HepG2 (cell line): Measurements from ENCODE around the gene DUSP15. TPM values are rescaled to one million over a fixed set of nuclear protein-coding genes. Genes with fewer than 3 reads are reported as not detected.

Source experiments
- ATAC-seq: fragments of 200-7000 bp; cut with Tn5 transposase; 3 replicates; pipeline ENCODE4 v1.9.1; 2020; ENCODE audit warnings: mild to moderate bottlenecking, moderate library complexity
- BruUV-seq: library from RNA; stranded (reverse); fragments of 400-500 nt; replicated peaks from 2 replicates; lab custom pipeline; 2021; lab: Mats Ljungman, UMichigan
- CTCF ChIA-PET: fragments of 300-600 bp; formaldehyde crosslinking; extraction: SDS; loops from one replicate; lab custom pipeline; 2021; ENCODE audit warnings: low total read pairs, inconsistent platforms, low intra/inter-chr PET ratio; lab: Yijun Ruan, JAX
- POLR2A ChIA-PET: fragments of 350-600 bp; sonication (Branson Sonifier 250); formaldehyde crosslinking; loops from one replicate; lab custom pipeline; 2020; ENCODE audit warnings: antibody characterized with exemption, inconsistent platforms; lab: Yijun Ruan, JAX
- DNase-seq: peaks from one replicate; pipeline ENCODE4 v3.0.0-alpha.2; 2015; ENCODE audit warnings: low spot score
- FAIRE-seq: peaks from 3 replicates; lab custom pipeline; 2011; peaks lifted over from hg19 to GRCh38; lab: Jason Lieb, UNC
- H2AFZ ChIP-seq: one replicate; pipeline ENCODE4 v1.6.1; 2011; ENCODE audit warnings: low read length, inconsistent platforms
- H3K27ac ChIP-seq: fragments of 300-600 bp; 3 replicates; pipeline ENCODE4 v1.8.0; 2011; ENCODE audit warnings: mixed run types, mild to moderate bottlenecking, mixed read lengths, low read length, inconsistent platforms; ENCODE audit not compliant: insufficient read depth; ENCODE audit errors: extremely low read length
- H3K27me3 ChIP-seq, 2 experiments: fragments of 200-600 bp in 1 of 2; 2 replicates in 1 of 2; 3 replicates in 1 of 2; pipeline versions ENCODE4 v1.6.0 to v1.8.0; 2011; ENCODE audit warnings: low read length in 2 of 2, mild to moderate bottlenecking in 2 of 2, moderate library complexity in 2 of 2, inconsistent platforms in 1 of 2; ENCODE audit not compliant: insufficient read depth in 2 of 2, control insufficient read depth in 1 of 2
- H3K36me3 ChIP-seq, 2 experiments: fragments of 200-600 bp in 1 of 2; replicated peaks in 1 of 2; 2 replicates in 1 of 2; 3 replicates in 1 of 2; pipeline versions ENCODE4 v1.5.1 to v1.8.0; 2011; ENCODE audit warnings: low read length in 2 of 2, inconsistent platforms in 1 of 2; ENCODE audit not compliant: insufficient read depth in 2 of 2, control insufficient read depth in 1 of 2
- H3K4me1 ChIP-seq: 2 replicates; pipeline ENCODE4 v1.5.1; 2012; ENCODE audit warnings: low read length, inconsistent platforms; ENCODE audit not compliant: insufficient read depth
- H3K4me2 ChIP-seq: 2 replicates; pipeline ENCODE4 v1.6.0; 2011; ENCODE audit warnings: low read depth, low read length, inconsistent platforms
- H3K4me3 ChIP-seq, 3 experiments: fragments of 200-600 bp in 1 of 3; sonication (generic), shearing (Covaris generic) in 1 of 3; replicated peaks in 1 of 3; 2 replicates each; pipeline ENCODE4 v1.5.1; 2011 to 2016; ENCODE audit warnings: low read length in 3 of 3, inconsistent platforms in 2 of 3, low read depth in 2 of 3, mild to moderate bottlenecking in 2 of 3, control low read depth in 1 of 3, mixed read lengths in 1 of 3; ENCODE audit not compliant: insufficient read depth in 1 of 3
- H3K79me2 ChIP-seq: one replicate; pipeline ENCODE4 v1.6.1; 2011; ENCODE audit warnings: low read length, inconsistent platforms; ENCODE audit not compliant: insufficient read depth
- H3K9ac ChIP-seq: 2 replicates; pipeline ENCODE4 v1.6.0; 2011; ENCODE audit warnings: mild to moderate bottlenecking, low read depth, low read length, inconsistent platforms; ENCODE audit not compliant: insufficient read depth
- H3K9me3 ChIP-seq: 2 replicates; pipeline ENCODE4 v1.5.1; 2012; ENCODE audit warnings: mild to moderate bottlenecking, low read length
- H4K20me1 ChIP-seq: 2 replicates; pipeline ENCODE4 v1.6.0; 2011; ENCODE audit warnings: inconsistent platforms, mild to moderate bottlenecking, low read length, moderate library complexity; ENCODE audit not compliant: insufficient read depth
- BHLHE40 ChIP-seq: IDR thresholded peaks from 2 replicates; pipeline ENCODE4 v1.6.1; 2011; ENCODE audit warnings: low read length, improper control_type of control experiment
- CBFB ChIP-seq: sonication (generic); formaldehyde crosslinking; IDR thresholded peaks from 2 replicates; pipeline ENCODE4 v1.4.0; 2020; ENCODE audit warnings: missing genetic modification reagents
- FOXC1 ChIP-seq: sonication (generic); formaldehyde crosslinking; IDR thresholded peaks from 2 replicates; pipeline ENCODE4 v1.8.0; 2022; ENCODE audit warnings: mild to moderate bottlenecking, missing genetic modification reagents, borderline replicate concordance
- GLI4 ChIP-seq: sonication (generic); formaldehyde crosslinking; IDR thresholded peaks from 2 replicates; pipeline ENCODE4 v1.5.1; 2020; ENCODE audit warnings: missing genetic modification reagents, mild to moderate bottlenecking, moderate library complexity, borderline replicate concordance
- HNF4G ChIP-seq, 2 experiments: sonication (generic) in 1 of 2; formaldehyde crosslinking in 1 of 2; IDR thresholded peaks; 2 replicates each; pipeline versions ENCODE4 v1.4.0 to v1.6.1; 2011 to 2020; ENCODE audit warnings: borderline replicate concordance in 2 of 2, low read depth in 2 of 2, mild to moderate bottlenecking in 2 of 2, low read length in 1 of 2, missing genetic modification reagents in 1 of 2, moderate library complexity in 1 of 2
- KDM3A ChIP-seq: IDR thresholded peaks from 2 replicates; pipeline ENCODE4 v1.6.1; 2018; ENCODE audit warnings: low read depth, missing compliant biosample characterization
- MYC ChIP-seq: sonication (generic); formaldehyde crosslinking; IDR thresholded peaks from 2 replicates; pipeline ENCODE4 v1.9.0; 2021; ENCODE audit warnings: missing genetic modification reagents, borderline replicate concordance
- NCOA1 ChIP-seq: sonication (generic); formaldehyde crosslinking; IDR thresholded peaks from 2 replicates; pipeline ENCODE4 v1.9.0; 2021; ENCODE audit warnings: missing genetic modification reagents
- SAP130 ChIP-seq: IDR thresholded peaks from 2 replicates; pipeline ENCODE4 v1.6.1; 2016; ENCODE audit warnings: low read depth
- TEAD3 ChIP-seq: optimal IDR thresholded peaks from 2 replicates; pipeline ENCODE3; 2016; ENCODE audit warnings: borderline replicate concordance
- THRA ChIP-seq: sonication (generic); formaldehyde crosslinking; IDR thresholded peaks from 2 replicates; pipeline ENCODE4 v1.4.0; 2020; ENCODE audit warnings: missing genetic modification reagents, borderline replicate concordance
- ZBTB7B ChIP-seq: sonication (generic); formaldehyde crosslinking; IDR thresholded peaks from 2 replicates; pipeline ENCODE4 v1.4.0; 2020; ENCODE audit warnings: missing genetic modification reagents
- ZNF136 ChIP-seq: sonication (generic); formaldehyde crosslinking; IDR thresholded peaks from 2 replicates; pipeline ENCODE4 v1.8.1; 2022; ENCODE audit warnings: low read depth, mild to moderate bottlenecking, moderate library complexity, missing genetic modification reagents
- ZNF296 ChIP-seq: sonication (generic); formaldehyde crosslinking; conservative IDR thresholded peaks from 2 replicates; pipeline ENCODE4 v1.5.0; 2020; ENCODE audit warnings: mild to moderate bottlenecking, missing genetic modification reagents
- ZNF432 ChIP-seq: sonication (generic); formaldehyde crosslinking; IDR thresholded peaks from 2 replicates; pipeline ENCODE4 v1.5.0; 2020; ENCODE audit warnings: missing genetic modification reagents, mild to moderate bottlenecking, borderline replicate concordance
- ZNF501 ChIP-seq: sonication (generic); formaldehyde crosslinking; IDR thresholded peaks from 2 replicates; pipeline ENCODE4 v1.5.1; 2020; ENCODE audit warnings: mild to moderate bottlenecking, moderate library complexity, missing genetic modification reagents
- ZNF788 ChIP-seq: sonication (generic); formaldehyde crosslinking; IDR thresholded peaks from 2 replicates; pipeline ENCODE4 v1.5.0; 2020; ENCODE audit warnings: mild to moderate bottlenecking, missing genetic modification reagents, borderline replicate concordance
- WGBS: methylation state at CpG from one replicate; pipeline ENCODE4 v1.1.6; 2017; ENCODE audit warnings: low lambda C conversion rate; 5-methylcytosine and 5-hydroxymethylcytosine counted together
- in situ Hi-C: cut with HindIII; loops from 2 replicates; pipeline ENCODE4 v1.10.0; 2017; ENCODE audit warnings: low pct_unique_long_range_greater_than_20kb; ENCODE audit not compliant: extremely low pct_ligation_motif_present
- intact Hi-C: fragments of 100-400 bp; cut with micrococcal nuclease; formaldehyde crosslinking; loops from one replicate; pipeline ENCODE4 v1.10.0; 2022; ENCODE audit not compliant: unreplicated experiment
- polyA plus RNA-seq, 8 experiments: library from polyadenylated mRNA; depleted of rRNA in 3 of 8; stranded (reverse) in 7 of 8; unstranded in 1 of 8; fragments of >200 nt; fragmentation: Illumina TruSeq in 4 of 8; extraction: Trizol in 4 of 8; gene quantifications; 2 replicates each; pipeline versions ENCODE4 v1.2.1 to v1.2.3, GENCODE V29; 2011 to 2016; ENCODE audit warnings: low read depth in 4 of 8, missing spikeins in 1 of 8, mixed read lengths in 1 of 8; ENCODE audit not compliant: insufficient read depth in 1 of 8
- total RNA-seq, 5 experiments: library from RNA; depleted of rRNA; stranded (reverse); fragments of >200 nt; fragmentation: Illumina TruSeq; extraction: Trizol; gene quantifications; 2 replicates each; pipeline ENCODE4 v1.2.3, GENCODE V29; 2016; ENCODE audit warnings: low read depth in 1 of 5
- TF ChIP-seq, protein P1 (sequence below): sonication (generic); formaldehyde crosslinking; IDR thresholded peaks from 2 replicates; pipeline ENCODE4 v1.4.0; 2020; ENCODE audit warnings: missing genetic modification reagents

Gene DUSP15
- total and polyA plus RNA-seq, 2 of the 13 experiments (the other 11 are each of a cell fraction or from before 2014, with no cell fraction given), result 0.17 to 0.93 TPM

- Histone ChIP-seq H3K27ac (no peak overlapping the region), H3K79me2 (no peaks in the 10 kb centered on the region), H3K4me1 (peaks cover 20% of the 10 kb centered on the region), H3K9me3 (no peaks in the 10 kb centered on the region), H2AFZ (no peak overlapping the region), H3K36me3 (no peaks in the 10 kb centered on the region), H3K27me3 (peaks cover 14 to 55% of the 10 kb centered on the region in 2 experiments; a peak in 4 of 5 replicates), H3K4me2 (peak overlapping the region; percentile 99), H3K4me3 (peak overlapping the region; percentile 56 to 85 (median 57)), H4K20me1 (no peaks in the 10 kb centered on the region), H3K9ac (peak overlapping the region; percentile 55; the same call in 1 of the 2 replicates)
- ATAC-seq (peak; percentile 9), FAIRE-seq (no peak), DNase-seq (no peak)
- WGBS, result 8% methylated on average over 12 of the region's 24 CpGs
- POLR2A ChIA-PET, result interaction anchor here (0.8 to 2.0 kb wide), 3 partner anchors 9 to 81 kb away, joined by 4 to 9 read pairs (median 6); partner anchors contain the start of gene PDRG1
- CTCF ChIA-PET, result no interaction called here
- in situ Hi-C loops, result no loop called here
- BruUV-seq, result TSS peak; percentile 60
- intact Hi-C loops, result no loop called here
- TF ChIP-seq ZNF296 (CRISPR knock-in tag) (0 out of 2 replicates have a peak, but pooled peaks have one; percentile 3), NCOA1 (no peak), GLI4 (no peak), ZNF136 (no peak), CBFB (CRISPR knock-in tag) (no peak), FOXC1 (peak; percentile 31; the same call in 1 of the 2 replicates), TEAD3 (CRISPR knock-in tag) (peak; percentile 11), MYC (CRISPR knock-in tag) (no peak), KDM3A (CRISPR knock-in tag) (0 out of 2 replicates have a peak, but pooled peaks have one; percentile 61), ZBTB7B (CRISPR knock-in tag) (0 out of 2 replicates have a peak, but pooled peaks have one; percentile 51), ZNF788 (CRISPR knock-in tag) (peak; percentile 43; the same call in 1 of the 2 replicates), ZNF501 (CRISPR knock-in tag) (0 out of 2 replicates have a peak, but pooled peaks have one; percentile 15), HNF4G (IDR thresholded peaks at IDR 0.05; ENCODE audit: borderline replicate concordance, low read depth, low read length) (peak; percentile 78; the same call in 1 of the 2 replicates), HNF4G (CRISPR knock-in tag; IDR thresholded peaks at IDR 0.05; ENCODE audit: borderline replicate concordance, low read depth) (no peak), BHLHE40 (peak; percentile 94), THRA (no peak), ZNF432 (CRISPR knock-in tag) (no peak), SAP130 (CRISPR knock-in tag) (no peak)
- TF ChIP-seq, protein P1, sequence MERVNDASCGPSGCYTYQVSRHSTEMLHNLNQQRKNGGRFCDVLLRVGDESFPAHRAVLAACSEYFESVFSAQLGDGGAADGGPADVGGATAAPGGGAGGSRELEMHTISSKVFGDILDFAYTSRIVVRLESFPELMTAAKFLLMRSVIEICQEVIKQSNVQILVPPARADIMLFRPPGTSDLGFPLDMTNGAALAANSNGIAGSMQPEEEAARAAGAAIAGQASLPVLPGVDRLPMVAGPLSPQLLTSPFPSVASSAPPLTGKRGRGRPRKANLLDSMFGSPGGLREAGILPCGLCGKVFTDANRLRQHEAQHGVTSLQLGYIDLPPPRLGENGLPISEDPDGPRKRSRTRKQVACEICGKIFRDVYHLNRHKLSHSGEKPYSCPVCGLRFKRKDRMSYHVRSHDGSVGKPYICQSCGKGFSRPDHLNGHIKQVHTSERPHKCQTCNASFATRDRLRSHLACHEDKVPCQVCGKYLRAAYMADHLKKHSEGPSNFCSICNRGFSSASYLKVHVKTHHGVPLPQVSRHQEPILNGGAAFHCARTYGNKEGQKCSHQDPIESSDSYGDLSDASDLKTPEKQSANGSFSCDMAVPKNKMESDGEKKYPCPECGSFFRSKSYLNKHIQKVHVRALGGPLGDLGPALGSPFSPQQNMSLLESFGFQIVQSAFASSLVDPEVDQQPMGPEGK (CRISPR knock-in tag), result peak; percentile 12
Measured at GRCh38 chr20:31870726-31871617, 645 bp upstream of the DUSP15 start.
